HG02642 (cell line): Measurements from ENCODE around the gene PACC1.

Experiments
- ATAC-seq: cut with Tn5 transposase; IDR thresholded peaks from one replicate; pipeline ENCODE4 v1.9.1; 2021; ENCODE audit warnings: mild to moderate bottlenecking; ENCODE audit not compliant: unreplicated experiment, poor library complexity

Gene PACC1

DNA sequence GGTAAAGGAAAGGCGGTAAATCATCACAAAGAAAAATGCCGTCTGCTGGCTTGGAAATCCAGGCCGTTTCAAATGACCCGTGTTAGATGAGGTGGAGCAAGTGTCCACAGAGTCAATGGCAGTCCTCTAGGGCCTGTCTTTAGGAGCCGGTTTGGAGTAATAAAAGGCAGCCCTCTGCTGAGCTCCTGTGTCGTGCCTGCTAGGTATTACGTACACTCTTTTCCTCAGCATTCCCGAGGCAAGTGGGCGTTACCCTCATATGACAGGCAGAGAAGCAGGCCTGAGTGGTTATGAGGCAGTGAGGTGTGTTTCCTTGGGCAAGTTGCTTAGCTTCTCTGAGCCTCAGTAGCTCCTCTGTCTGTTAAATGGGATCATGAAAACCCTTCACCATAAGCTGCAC, 25.7 kb upstream of the PACC1 start:
- ATAC-seq = no peak

GRCh38 chr1:212438831-212439237, 24.1 kb upstream of the PACC1 start:
- ATAC-seq = no peak

GRCh38 chr1:212437179-212437798, 22.6 kb upstream of the PACC1 start:
- no peak for ATAC-seq

GRCh38 chr1:212434992-212435391, 20.3 kb upstream of the PACC1 start:
- no peak for ATAC-seq

DNA sequence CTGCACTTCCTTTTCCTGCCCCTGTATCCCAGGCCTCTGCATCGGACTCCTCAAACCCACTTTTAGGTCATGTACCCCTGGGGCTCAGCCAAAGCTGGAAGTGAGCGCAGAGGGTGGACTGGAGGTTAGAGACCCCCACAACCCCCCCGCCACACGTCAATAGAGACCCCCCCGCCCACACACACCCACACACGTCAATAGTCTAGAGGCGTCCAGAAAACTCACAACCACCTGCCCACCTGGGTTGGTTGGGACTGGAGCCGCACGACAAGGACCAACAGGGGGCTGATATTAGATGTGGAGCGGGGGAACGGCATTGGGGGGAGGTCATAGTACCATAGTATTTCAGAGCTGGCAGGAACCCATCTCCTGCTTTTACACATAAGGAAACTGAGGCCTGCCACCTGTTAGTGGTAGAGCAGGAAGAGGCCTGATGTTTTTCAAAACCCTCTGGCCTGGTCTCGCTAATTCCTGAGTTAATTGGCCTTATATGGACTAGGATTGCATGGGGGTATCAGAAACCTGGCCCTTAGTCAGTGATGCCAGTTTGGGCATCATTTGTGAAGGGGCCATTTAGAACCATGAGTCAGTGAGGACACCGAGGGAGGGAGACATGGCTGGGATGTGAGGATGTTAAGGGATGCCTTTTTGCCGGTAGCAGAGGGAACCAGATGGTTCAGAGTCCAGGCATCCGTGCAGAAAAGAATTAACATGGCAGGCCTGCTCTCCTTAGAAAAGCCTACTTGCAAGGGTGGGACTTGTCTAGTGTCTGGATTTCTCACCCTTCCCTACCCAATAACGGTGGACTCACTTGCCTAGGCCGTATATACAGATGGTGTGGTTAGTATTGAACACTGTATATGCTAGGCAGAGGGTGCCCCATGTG, 19.1 kb upstream of the PACC1 start:
- ATAC-seq = no peak

DNA sequence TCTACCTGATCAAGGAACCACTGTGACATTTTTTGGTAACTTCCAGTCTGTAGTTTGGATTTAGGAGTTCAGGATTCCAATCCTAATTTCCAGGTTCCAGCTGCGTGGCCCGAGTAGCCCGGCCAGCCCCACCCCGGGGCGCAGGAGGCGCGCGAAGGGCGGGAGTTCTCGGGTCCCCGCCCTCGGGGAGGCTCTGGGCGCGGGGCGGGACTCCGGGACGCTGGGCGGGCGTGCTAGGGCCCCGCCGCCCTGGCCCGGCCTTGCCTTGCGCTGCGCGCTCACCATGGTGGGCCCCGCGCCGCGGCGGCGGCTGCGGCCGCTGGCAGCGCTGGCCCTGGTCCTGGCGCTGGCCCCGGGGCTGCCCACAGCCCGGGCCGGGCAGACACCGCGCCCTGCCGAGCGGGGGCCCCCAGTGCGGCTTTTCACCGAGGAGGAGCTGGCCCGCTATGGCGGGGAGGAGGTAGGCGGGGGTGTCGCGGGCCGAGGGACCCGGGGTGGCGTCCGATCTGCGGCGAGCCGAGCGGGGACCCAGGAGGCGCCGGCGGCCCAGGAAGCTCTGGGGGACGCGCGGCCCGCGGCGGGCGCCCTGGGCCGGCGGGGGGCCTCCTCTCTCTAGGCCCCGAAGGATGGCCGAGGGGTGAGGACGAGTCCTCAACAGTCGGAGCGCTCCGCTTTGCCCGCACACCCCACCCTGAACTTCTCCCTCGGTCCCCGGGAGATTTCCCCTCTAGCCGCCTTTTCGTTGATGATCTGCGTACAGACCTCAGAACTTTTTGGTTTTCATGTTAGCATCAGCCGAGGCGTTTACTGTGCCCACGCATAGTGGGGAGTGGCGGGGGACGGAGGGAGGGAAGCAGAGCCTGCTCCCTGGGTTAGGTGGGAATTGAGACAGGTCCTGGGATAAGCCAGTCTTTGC, 18.2 kb upstream of the PACC1 start, which contains the start of gene NENF:
Gene NENF, plus strand, starts transcription at position 260 of the 916 bp plus-strand sequence. Its CDS starts 24 bp downstream, at position 284.
- ATAC-seq = peak; percentile 99

- ATAC-seq = no peak
These were observed 17.6 kb upstream of the PACC1 start for GRCh38 chr1:212432272-212432660.

DNA sequence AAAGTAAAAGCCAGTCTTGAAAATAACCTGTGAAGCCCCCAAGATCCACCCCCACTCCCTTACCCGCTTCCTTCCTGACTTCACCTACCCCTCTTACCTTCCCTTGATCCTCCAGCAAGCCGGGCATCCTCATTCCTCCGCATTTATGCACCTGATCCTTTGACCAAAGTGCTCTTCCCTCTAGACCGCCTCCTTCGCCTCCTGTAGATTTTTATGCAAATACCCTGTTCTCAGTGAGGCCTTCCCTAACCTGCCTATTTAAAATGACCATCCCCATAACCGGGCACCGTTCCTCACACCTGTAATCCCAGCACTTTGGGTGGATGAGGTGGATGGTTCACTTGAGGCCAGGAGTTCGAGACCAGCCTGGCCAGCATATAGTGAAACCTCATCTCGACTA, 17.0 kb upstream of the PACC1 start:
- no peak for ATAC-seq

GRCh38 chr1:212430955-212431394, 16.3 kb upstream of the PACC1 start:
- no peak for ATAC-seq

- no peak for ATAC-seq
These were observed 15.7 kb upstream of the PACC1 start for GRCh38 chr1:212430416-212430815.

DNA sequence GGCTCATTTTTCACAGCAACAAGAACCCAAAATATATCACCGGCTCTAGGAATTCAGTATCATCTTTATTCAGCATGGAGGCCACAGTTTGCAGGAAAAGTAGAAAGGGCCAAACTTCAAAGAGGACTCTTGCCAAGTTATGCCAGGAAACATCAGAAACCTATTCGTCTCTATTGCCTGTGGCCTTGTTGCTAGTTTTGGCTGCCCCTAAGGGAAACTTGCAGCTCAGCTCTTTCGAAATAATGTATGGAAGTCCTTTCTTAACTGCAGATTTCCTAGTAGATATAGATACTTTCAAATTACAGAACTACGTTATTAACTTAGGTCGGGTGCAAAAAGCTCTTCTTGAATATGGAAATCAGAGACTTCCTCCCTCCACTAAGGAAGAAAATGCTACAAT, 13.8 kb upstream of the PACC1 start:
- ATAC-seq = no peak

- no peak for ATAC-seq
These were observed 9.2 kb upstream of the PACC1 start for GRCh38 chr1:212423879-212424278.

- ATAC-seq = no peak
These were observed 6.5 kb upstream of the PACC1 start for GRCh38 chr1:212421165-212421564.

DNA sequence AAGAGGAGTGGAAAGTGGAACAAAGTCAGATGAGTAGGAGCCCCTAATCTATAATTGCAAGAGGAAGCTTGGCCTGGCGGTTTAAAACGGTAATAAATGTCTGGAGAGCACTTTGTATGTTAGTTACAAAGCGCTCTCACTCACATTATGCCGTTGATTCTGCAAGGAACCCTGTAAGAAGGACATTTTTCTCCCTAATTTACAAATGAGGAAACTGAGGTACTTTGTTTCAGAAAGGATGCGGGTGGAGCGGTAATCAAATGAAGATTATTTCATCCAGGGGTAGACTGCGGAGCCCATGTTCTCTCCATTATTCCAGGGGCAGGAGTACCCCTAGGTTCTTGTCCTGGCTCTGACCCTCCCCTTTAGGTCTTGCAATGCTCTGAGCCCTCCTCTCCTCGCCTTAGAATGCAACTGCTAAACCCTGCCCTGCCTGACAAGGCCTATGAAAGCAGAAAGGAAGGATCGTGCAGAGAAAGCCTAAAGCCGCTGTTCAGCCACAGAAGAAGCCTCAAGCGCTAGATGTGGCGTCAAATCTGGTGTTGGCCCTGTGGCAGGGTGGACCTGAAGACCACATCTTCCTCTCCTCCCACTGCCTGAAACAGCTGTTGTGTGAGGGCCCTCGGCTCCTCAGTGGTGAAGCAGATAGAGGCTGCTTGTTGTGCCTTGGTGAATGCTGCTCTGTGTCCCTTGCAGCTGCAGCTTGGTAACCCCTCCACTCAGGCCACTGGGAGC, 588 bp upstream of the PACC1 start:
- ATAC-seq = no peak

DNA sequence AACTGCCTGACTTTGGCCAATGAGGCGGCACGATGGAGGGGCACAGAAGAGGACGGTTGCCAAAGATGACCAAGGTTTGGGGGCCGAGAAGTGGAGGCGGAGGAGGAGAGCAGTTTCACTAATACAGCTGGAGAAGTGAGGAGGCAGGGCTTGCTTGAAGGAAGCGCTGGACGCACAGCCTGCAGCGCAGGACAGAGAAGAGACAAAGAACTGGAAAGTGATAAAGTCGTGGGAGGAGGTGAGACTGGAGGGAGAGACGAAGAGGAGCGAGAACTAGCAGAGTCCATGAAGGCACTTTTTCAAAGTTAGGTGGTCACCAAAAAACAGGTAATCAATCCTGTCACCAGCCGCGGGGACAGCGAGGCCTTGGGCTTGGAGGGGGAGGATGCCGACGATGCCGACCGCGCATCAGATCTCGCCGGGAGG, 771 bp downstream of the PACC1 start:
- no peak for ATAC-seq

- no peak for ATAC-seq
These were observed 2.3 kb downstream of the PACC1 start for GRCh38 chr1:212412374-212412773.

DNA sequence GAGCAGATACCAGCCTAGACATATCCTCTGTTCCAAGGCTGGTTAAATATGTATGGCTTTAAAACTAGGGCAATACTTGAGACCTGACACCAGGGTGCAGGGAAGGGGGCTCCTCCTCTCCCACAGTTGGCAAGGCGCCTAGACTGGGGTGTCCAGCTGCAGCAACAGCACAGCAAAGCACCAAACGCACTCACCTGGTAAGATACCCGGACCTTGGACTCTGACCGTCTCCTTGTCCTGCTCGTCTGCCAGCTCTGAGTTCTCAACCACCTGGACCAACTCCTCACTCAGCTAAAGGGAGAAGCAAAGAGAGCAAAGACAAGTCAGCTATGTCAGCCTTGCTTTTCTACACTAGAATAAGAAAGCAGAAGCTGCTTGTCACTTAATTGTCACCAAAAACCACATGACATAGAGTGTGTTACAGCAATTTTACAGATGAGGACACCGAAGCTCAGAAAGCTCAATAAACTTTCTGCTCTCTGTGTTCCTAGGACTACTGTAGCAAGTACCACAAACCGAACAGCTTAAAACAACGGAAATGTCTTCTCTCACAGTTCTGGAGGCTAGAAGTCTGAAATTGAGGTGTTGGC, 4.4 kb downstream of the PACC1 start:
- ATAC-seq = no peak

DNA sequence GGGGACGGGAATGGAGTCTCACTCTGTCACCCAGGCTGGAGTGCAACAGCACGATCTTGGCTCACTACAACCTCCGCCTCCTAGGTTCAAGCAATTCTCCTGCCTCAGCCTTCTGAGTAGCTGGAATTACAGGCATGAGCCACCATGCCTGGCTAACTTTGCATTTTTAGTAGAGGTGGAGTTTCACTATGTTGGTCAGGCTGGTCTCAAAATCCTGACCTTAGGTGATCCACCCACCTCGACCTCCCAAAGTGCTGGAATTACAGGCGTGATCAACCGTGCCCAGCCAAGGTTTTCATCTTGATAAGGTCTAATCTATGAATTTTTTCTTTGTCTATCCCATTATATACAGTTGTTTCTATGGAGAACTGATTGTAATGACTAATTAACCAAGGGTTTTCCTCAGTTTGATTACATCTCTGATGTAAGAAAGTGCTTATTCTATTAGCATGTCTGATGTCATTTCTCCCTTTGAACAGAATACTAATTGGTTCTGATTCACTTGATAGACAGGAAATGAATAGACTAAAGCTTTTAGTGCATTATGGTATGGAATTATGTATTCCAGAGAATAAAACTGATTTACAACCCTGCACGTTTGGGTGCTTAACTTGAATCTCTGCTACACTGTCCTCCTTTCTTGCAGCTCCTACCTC, 11.9 kb downstream of the PACC1 start:
- no peak for ATAC-seq
